SJSA1 (cell line): ENCODE data around the gene DGCR6. TPM values are rescaled to one million over a fixed set of nuclear protein-coding genes. Genes with fewer than 3 reads are reported as not detected.
A peak's percentile ranks its signal among the peaks of the same experiment; 100 is the strongest.
"Not testable (repeated sequence)": the region's sequence is repeated elsewhere in the genome, so short reads cannot be mapped to it uniquely, and the experiment has no call there.

Source experiments
- DNase-seq, 2 experiments: peaks; one replicate each; pipeline ENCODE4 v3.0.0-alpha.2; 2015 to 2020; ENCODE audit warnings: low spot score in 2 of 2, low read depth in 1 of 2
- H3K27ac ChIP-seq: fragments of 250-450 bp; sonication (Bioruptor Pico); 2 replicates; pipeline ENCODE4 v1.5.1; 2020; ENCODE audit warnings: mild to moderate bottlenecking, moderate library complexity
- H3K27me3 ChIP-seq: fragments of 250-450 bp; sonication (Bioruptor Pico); replicated peaks from 2 replicates; pipeline ENCODE4 v1.5.1; 2020; ENCODE audit warnings: mild to moderate bottlenecking, moderate library complexity
- H3K36me3 ChIP-seq: fragments of 250-450 bp; sonication (Bioruptor Pico); 2 replicates; pipeline ENCODE4 v1.5.1; 2020; ENCODE audit warnings: mild to moderate bottlenecking
- H3K4me1 ChIP-seq: fragments of 250-450 bp; sonication (Bioruptor Pico); replicated peaks from 2 replicates; pipeline ENCODE4 v1.6.1; 2021; ENCODE audit warnings: mild to moderate bottlenecking
- H3K4me3 ChIP-seq: fragments of 250-450 bp; sonication (Bioruptor Pico); 2 replicates; pipeline ENCODE4 v1.5.1; 2020; ENCODE audit warnings: mild to moderate bottlenecking
- H3K9me3 ChIP-seq: fragments of 250-450 bp; sonication (Bioruptor Pico); replicated peaks from 2 replicates; pipeline ENCODE4 v1.5.1; 2020; ENCODE audit warnings: mild to moderate bottlenecking
- total RNA-seq: library from RNA; depleted of rRNA; stranded (reverse); fragments of >200 nt; shearing (Covaris generic); gene quantifications from 2 replicates; pipeline ENCODE4 v1.2.3, GENCODE V29; 2014

DGCR6 gene
- total RNA-seq, 1 experiment from 2014 or later: 0.95 TPM

GRCh38 chr22:18915550-18915949 lies 9.4 kb downstream of the DGCR6 start:
- not testable (repeated sequence) for H3K4me3 ChIP-seq, H3K36me3 ChIP-seq, H3K9me3 ChIP-seq, H3K4me1 ChIP-seq, H3K27me3 ChIP-seq, DNase-seq, H3K27ac ChIP-seq

GRCh38 chr22:18917818-18918217 lies 11.7 kb downstream of the DGCR6 start:
- not testable (repeated sequence) for H3K9me3 ChIP-seq, H3K27me3 ChIP-seq, H3K4me1 ChIP-seq, H3K36me3 ChIP-seq, H3K27ac ChIP-seq, H3K4me3 ChIP-seq, DNase-seq

DNA sequence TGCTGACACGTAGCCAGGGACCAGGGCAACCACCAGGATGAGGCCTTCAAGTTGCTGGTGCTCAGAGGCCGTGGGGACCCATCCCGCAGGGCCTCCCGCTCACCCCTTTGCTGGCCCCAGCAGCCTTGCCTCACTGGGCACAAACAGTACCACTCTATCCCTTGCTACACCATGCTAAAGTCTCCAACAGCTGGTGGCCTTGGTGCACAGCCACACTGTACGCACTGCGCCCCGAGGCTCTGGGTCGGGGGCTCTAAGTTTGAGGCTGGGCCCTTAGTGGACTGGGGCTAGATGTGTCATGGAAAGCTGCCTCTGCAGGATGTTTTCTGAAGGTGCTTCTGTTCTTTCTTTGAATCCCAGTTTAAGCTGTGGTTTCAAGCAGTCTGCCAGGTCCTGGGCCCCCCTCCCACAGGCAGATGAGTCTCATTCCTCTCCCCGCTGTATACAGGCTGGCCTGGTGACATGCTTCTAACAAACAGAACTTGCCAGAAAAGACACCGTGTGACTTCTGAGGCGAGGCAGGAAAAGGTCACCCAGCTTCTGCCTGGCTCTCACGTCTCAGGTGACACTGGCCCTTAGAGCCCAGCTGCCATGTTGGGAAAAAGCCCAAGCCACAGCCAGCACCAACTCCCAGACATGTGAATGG lies 14.3 kb downstream of the DGCR6 start:
- H3K36me3 ChIP-seq, DNase-seq, H3K27me3 ChIP-seq, H3K27ac ChIP-seq, H3K4me1 ChIP-seq, H3K9me3 ChIP-seq, H3K4me3 ChIP-seq: not testable (repeated sequence)

GRCh38 chr22:18925368-18926064 lies 19.4 kb downstream of the DGCR6 start:
- Histone ChIP-seq H3K4me3 (no peak overlapping the region), H3K4me1 (no peaks in the 10 kb centered on the region), H3K36me3 (no peaks in the 10 kb centered on the region), H3K27me3 (no peaks in the 10 kb centered on the region), H3K27ac (no peak overlapping the region), H3K9me3 (no peaks in the 10 kb centered on the region)
- no peak for DNase-seq

DNA sequence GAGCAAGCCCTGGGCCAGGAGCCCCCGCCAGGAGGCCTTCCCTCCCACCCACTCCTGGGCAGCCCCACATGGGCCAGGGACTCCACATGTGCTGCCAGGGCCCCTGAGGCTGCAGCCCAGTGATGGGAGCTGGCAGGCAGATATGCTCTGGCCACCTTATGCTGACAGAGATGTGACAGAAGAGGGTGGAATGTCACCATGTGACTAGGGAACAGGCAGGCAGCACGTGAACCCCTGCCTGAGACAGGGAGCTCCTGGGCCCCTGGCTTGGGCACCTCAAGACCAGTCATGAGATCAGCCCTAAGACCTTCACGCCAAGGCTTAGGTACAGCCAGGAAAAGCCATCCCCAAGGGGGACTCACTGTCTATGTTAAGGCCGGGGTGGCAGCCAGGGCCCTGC lies 20.9 kb downstream of the DGCR6 start:
- Histone ChIP-seq H3K27ac (no peak overlapping the region), H3K27me3 (no peaks in the 10 kb centered on the region), H3K9me3 (no peaks in the 10 kb centered on the region), H3K4me3 (no peak overlapping the region), H3K36me3 (no peaks in the 10 kb centered on the region), H3K4me1 (no peaks in the 10 kb centered on the region)
- no peak for DNase-seq

DNA sequence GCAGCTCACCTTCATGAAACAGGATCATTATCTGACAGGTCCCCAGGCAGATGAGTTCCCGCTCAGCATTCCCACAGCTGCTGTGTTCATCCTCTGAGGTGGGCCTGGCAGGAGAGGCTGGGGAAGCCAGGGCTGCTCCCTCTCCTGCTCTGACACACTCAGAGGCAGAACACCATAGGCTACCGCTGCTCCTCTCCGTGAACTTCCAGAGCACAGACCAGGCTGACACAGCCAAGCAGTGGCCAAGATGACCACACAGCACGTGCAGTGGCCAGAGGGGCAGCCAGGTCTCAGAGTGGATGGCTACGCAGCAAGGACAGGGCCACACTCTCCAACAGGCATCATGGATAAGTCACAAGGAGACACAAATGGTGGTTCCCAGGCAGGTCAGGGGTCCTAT lies 21.5 kb downstream of the DGCR6 start:
- Histone ChIP-seq H3K27ac (no peak overlapping the region), H3K27me3 (no peaks in the 10 kb centered on the region), H3K4me3 (no peak overlapping the region), H3K4me1 (no peaks in the 10 kb centered on the region), H3K36me3 (no peaks in the 10 kb centered on the region), H3K9me3 (no peaks in the 10 kb centered on the region)
- no peak for DNase-seq

DNA sequence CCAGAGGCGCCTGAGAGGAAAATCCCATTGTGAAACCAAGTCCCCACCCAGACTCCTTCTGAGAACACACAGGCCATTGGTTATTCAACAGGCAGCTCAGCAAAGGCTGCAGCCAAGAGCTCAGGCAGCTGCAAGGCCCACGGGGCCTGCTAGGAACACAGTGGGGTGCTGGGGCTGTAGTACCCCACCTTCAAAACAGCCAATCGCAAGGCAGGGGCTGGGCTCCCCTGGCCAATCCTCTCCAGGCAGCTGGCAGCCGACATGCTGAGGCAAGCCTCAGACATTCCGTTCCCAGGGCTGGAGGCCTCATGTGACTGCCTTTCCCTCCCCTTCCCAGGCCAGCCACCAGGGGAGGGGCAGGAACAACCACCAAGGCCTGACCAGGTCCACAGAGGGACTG lies 23.3 kb downstream of the DGCR6 start:
- Histone ChIP-seq H3K9me3 (no peaks in the 10 kb centered on the region), H3K27me3 (no peaks in the 10 kb centered on the region), H3K4me1 (no peaks in the 10 kb centered on the region), H3K4me3 (no peak overlapping the region), H3K36me3 (no peaks in the 10 kb centered on the region), H3K27ac (no peak overlapping the region)
- DNase-seq: no peak

- Histone ChIP-seq H3K4me1 (no peaks in the 10 kb centered on the region), H3K4me3 (no peak overlapping the region), H3K27me3 (no peaks in the 10 kb centered on the region), H3K27ac (no peak overlapping the region), H3K36me3 (no peaks in the 10 kb centered on the region), H3K9me3 (no peaks in the 10 kb centered on the region)
- DNase-seq: no peak
Observed at GRCh38 chr22:18931905-18932652, 26.0 kb downstream of the DGCR6 start.

DNA sequence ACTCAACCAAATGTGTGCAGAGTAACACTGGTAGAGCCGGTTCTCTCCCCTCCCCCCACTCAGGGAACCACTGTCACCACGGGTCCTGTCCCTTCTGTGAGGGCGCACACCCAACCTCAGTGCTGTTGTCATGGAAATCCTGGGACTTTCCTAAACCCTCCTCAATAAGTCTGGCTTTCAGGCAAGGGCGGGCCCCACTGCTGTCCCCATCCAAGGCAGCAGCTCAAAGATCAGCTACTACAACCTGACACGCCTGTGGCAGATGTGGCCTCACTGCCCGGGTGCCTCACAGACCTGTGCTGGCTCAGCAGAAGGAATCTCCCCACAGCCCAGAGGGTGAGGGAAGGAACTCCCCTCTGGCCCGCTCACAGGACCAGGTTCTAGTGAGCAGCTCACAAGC lies 27.8 kb downstream of the DGCR6 start:
- H3K9me3 ChIP-seq: no peaks in the 10 kb centered on the region
- no peaks in the 10 kb centered on the region for H3K4me1 ChIP-seq
- H3K27me3 ChIP-seq: no peaks in the 10 kb centered on the region
- no peak overlapping the region for H3K27ac ChIP-seq
- H3K4me3 ChIP-seq: no peak overlapping the region
- DNase-seq: no peak
- H3K36me3 ChIP-seq: no peaks in the 10 kb centered on the region

DNA sequence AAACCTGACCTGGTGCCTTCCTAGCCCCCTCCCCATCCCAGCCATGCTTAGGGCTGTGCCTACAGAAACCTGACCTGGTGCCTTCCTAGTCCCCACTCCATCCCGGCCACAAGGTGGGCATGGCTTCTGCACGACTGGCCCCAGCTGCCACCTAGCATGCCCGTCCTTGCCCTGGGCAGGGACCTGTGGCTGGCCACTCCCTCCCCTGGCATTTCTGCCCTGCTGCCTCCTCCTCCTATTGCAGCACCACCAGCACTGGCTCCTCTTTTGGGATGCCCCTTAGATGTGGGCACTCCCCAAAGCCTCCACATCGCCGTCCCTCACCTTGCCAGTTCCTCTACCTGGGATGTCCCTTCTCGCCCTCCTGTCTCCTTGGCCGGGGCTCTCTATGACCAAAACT lies 28.6 kb downstream of the DGCR6 start:
- not testable (repeated sequence) for DNase-seq, H3K9me3 ChIP-seq, H3K4me1 ChIP-seq, H3K36me3 ChIP-seq, H3K27me3 ChIP-seq, H3K4me3 ChIP-seq, H3K27ac ChIP-seq

DNA sequence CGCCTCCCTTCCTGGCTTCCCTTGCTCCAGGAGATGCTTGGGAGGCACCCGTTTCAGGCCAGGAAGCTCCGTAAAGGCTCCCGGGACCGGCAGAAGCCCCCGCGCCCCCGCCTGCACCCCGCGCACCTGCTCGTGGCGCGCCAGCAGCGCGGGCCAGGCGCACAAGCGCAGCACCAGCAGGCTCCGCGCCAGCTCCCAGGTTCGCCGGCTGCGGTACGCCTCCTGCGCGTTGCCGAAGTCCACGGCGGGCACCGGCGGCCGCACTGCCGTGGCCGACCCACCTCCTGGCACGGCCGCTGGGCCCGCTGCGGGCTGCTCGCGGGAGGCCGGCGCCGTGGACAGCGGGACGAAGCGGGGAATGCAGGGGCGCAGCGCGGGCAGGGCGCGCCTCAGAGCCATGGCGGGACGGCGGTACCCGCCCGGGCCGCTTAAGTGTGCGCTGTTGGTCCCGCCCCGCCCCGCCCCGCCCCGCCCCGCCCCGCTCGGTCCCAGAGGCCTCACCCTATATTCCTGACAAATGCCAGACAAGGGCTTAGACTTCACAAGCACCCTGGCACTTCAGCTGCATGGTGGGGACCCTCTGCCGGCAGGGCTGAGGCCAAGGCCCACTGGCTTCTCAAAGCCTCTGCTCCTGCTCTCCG lies 29.9 kb downstream of the DGCR6 start, which contains the start of gene PRODH:
PRODH (minus strand) TSS at position 405 of the 641 bp plus-strand sequence; CDS start at position 399, 6 bp downstream.
- no peaks in the 10 kb centered on the region for H3K36me3 ChIP-seq
- H3K27me3 ChIP-seq: no peaks in the 10 kb centered on the region
- H3K4me1 ChIP-seq: no peaks in the 10 kb centered on the region
- no peaks in the 10 kb centered on the region for H3K9me3 ChIP-seq
- no peak within 1 kb of the TSS for H3K4me3 ChIP-seq
- H3K27ac ChIP-seq: no peak within 1 kb of the TSS
- DNase-seq: no peak

DNA sequence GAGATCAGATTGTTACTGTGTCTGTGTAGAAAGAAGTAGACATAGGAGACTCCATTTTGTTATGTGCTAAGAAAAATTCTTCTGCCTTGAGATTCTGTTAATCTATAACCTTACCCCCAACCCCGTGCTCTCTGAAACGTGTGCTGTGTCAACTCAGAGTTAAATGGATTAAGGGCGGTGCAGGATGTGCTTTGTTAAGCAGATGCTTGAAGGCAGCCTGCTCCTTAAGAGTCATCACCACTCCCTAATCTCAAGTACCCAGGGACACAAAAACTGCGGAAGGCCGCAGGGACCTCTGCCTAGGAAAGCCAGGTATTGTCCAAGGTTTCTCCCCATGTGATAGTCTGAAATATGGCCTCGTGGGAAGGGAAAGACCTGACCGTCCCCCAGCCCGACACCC lies 32.6 kb downstream of the DGCR6 start:
- H3K4me3 ChIP-seq, DNase-seq, H3K4me1 ChIP-seq, H3K9me3 ChIP-seq, H3K36me3 ChIP-seq, H3K27me3 ChIP-seq, H3K27ac ChIP-seq: not testable (repeated sequence)

- H3K27ac ChIP-seq, H3K36me3 ChIP-seq, H3K9me3 ChIP-seq, H3K4me3 ChIP-seq, H3K4me1 ChIP-seq: not testable (repeated sequence)
- H3K27me3 ChIP-seq: peaks cover 11% of the 10 kb centered on the region
- DNase-seq: peak in 1 of 2 experiments; percentile 12
Observed at GRCh38 chr22:18947105-18947504, 41.0 kb downstream of the DGCR6 start.

GRCh38 chr22:18947905-18948304 lies 41.8 kb downstream of the DGCR6 start:
- Histone ChIP-seq H3K4me1 (no peaks in the 10 kb centered on the region), H3K9me3 (no peaks in the 10 kb centered on the region), H3K27me3 (peaks cover 11% of the 10 kb centered on the region), H3K27ac (no peak overlapping the region), H3K36me3 (no peaks in the 10 kb centered on the region), H3K4me3 (no peak overlapping the region)
- peak in 1 of 2 experiments; percentile 31 for DNase-seq
